Right lobe of liver (tissue), 6 donors: ENCODE data around the gene TOR3A. TPM values are rescaled to one million over a fixed set of nuclear protein-coding genes. Genes with fewer than 3 reads are reported as not detected.
"Not testable (repeated sequence)": the region's sequence is repeated elsewhere in the genome, so short reads cannot be mapped to it uniquely, and the experiment has no call there.

Experiments
- ATAC-seq, 4 donors: fragments of 200-7000 bp; cut with Tn5 transposase; one replicate each; pipeline ENCODE4 v1.9.1; 2020; ENCODE audit warnings: mild to moderate bottlenecking in 4 of 4, moderate library complexity in 4 of 4
- DNase-seq, 3 donors: peaks; one replicate each; pipeline ENCODE4 v3.0.0-alpha.2; 2020
- H3K27ac ChIP-seq, 3 donors: fragments of 200-600 bp; one replicate each; pipeline ENCODE4 v1.8.0; 2022
- H3K27me3 ChIP-seq, 2 donors: fragments of 200-600 bp; one replicate each; pipeline ENCODE4 v1.8.0; 2022
- H3K36me3 ChIP-seq, 4 donors: fragments of 200-600 bp; sonication (generic) in 1 of 4; one replicate each; pipeline versions ENCODE4 v1.5.1 to v1.8.0; 2017 to 2022; ENCODE audit warnings: control low read depth in 1 of 4
- H3K4me1 ChIP-seq, 4 donors: fragments of 200-600 bp; sonication (generic) in 1 of 4; one replicate each; pipeline versions ENCODE4 v1.5.1 to v1.8.0; 2017 to 2022; ENCODE audit warnings: control low read depth in 1 of 4
- H3K4me3 ChIP-seq, 3 donors: fragments of 200-600 bp; one replicate each; pipeline ENCODE4 v1.8.0; 2022
- H3K9me3 ChIP-seq, 4 donors: fragments of 200-600 bp; sonication (generic) in 1 of 4; one replicate each; pipeline versions ENCODE4 v1.5.1 to v1.8.0; 2017 to 2022; ENCODE audit warnings: control low read depth in 1 of 4
- CTCF ChIP-seq, 4 donors: fragments of 200-600 bp in 3 of 4; fragments of 450-650 bp in 1 of 4; IDR thresholded peaks; one replicate each; pipeline versions ENCODE4 v1.5.1 to v1.8.0; 2016 to 2022; ENCODE audit warnings: antibody characterized with exemption in 4 of 4, mild to moderate bottlenecking in 2 of 4
- POLR2A ChIP-seq: fragments of 450-650 bp; IDR thresholded peaks from one replicate; pipeline ENCODE4 v1.6.1; 2017; ENCODE audit warnings: antibody characterized with exemption, mild to moderate bottlenecking
- WGBS: methylation state at CpG from one replicate; pipeline ENCODE4 v1.1.6; 2018; ENCODE audit warnings: low coverage, low lambda C conversion rate; ENCODE audit not compliant: insufficient coverage; ENCODE audit errors: missing lambda C conversion rate; 5-methylcytosine and 5-hydroxymethylcytosine counted together
- intact Hi-C, 2 donors: fragments of 100-400 bp; cut with DNase I; formaldehyde crosslinking; loops; one replicate each; pipeline versions ENCODE4 v1.11.2 to v1.14.1; 2022
- total RNA-seq, 6 experiments: library from RNA; depleted of rRNA in 2 of 6; stranded (reverse); fragments of >200 nt in 2 of 6; fragmentation: NEBNext Ultra II Directional in 3 of 6; extraction: Animal tissue kit (Norgen Biotek cat#: 25700) in 3 of 6; gene quantifications; one replicate each; pipeline versions ENCODE4 v1.1.0 to v1.2.4, GENCODE V29; 2016 to 2023
- donor health status: DM: no; HTN: yes; CAD: no.
- donor health status: DM: no; HTN: no; CAD: no.
- donor health status: DM: no; HTN: no; CAD: no.
- donor health status: DM: no; HTN: yes; CAD: no.
- donor health status: DM: no; HTN: yes; CAD: no.

The TOR3A gene
- total RNA-seq, 6 experiments from 2014 or later: 4.7 to 52.8 (median 13.1) TPM

DNA sequence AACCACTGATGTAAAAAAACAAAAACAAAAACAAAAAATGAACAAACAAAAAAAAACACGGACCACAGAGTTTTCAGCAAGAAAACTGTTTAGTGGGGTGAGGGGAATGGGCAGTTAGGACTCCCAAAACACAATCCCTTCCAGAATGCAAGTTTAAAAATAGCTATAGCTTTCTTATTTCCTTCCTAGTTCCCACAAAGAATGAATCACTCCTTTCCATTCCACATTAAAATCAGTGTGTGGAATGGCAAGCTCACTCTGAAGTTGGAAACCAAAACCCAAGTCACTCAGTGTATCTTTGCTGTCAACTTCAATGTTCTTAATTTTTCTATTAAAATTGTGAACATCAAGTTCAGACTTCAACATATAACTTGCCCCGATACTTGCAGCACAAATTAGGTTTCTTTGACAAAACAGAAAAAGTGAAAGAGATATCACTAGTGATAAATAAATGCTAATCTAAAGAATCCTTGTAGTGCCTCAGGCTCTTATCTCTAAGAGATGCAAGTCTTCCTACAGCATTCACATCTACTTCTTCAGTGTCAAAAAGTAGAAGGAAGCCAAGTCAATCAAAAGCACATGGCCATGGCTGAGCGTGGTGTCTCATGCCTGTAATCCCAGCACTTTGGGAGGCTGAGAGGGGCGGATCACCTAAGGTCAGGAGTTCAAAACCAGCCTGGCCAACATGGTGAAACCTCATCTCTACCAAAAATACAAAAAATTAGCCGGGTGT lies 45.5 kb downstream of the TOR3A start:
- H3K4me3 ChIP-seq: no peak overlapping the region
- TF ChIP-seq CTCF (IDR thresholded peaks at IDR 0.05) (no peak), POLR2A (no peak)
- H3K4me1 ChIP-seq: peaks cover 0 to 35% (median 14%) of the 10 kb centered on the region in 4 donors
- H3K36me3 ChIP-seq: no peaks in the 10 kb centered on the region
- ATAC-seq: no peak
- 73% methylated on average over 5 of the region's 5 CpGs for WGBS
- no peaks in the 10 kb centered on the region for H3K9me3 ChIP-seq
- H3K27ac ChIP-seq: peak overlapping the region in 2 of 3 donors; percentile 36 to 45
- no peak for DNase-seq
- intact Hi-C loops: loop anchor here in 1 of 2 donors (10.0 kb wide), 1 partner anchor 57 kb away; no protein-coding TSS in a partner anchor
- no peaks in the 10 kb centered on the region for H3K27me3 ChIP-seq

DNA sequence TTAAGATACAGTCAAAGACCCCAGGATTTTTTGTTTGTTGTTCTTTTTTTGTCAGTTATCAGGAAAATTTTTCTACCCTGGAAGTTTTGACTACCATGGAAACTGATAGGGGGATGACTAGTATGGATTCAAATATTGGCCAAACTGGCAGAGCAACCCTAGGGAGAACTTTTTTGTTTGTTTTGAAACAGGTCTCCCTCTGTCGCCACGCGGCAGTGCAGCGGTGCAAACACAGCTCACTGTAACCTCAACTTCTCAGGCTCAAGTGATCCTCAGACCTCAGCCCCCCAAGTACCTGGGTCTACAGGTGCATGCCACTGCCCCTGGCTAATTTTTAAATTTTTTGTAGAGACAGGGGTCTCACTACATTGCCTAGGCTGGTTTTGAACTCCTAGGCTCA lies 46.6 kb downstream of the TOR3A start:
- H3K27ac ChIP-seq: peak overlapping the region; percentile 5 to 56 (median 52)
- ATAC-seq (peak; percentile 56 to 81 (median 63)), DNase-seq (peak in 1 of 3 donors; percentile 52)
- no peaks in the 10 kb centered on the region for H3K27me3 ChIP-seq
- no peak for TF ChIP-seq CTCF (IDR thresholded peaks at IDR 0.05)
- TF ChIP-seq POLR2A: no peak
- H3K9me3 ChIP-seq: no peaks in the 10 kb centered on the region
- no peak overlapping the region for H3K4me3 ChIP-seq
- 31% methylated on average over 4 of the region's 4 CpGs for WGBS
- intact Hi-C loops: loop anchor here in 1 of 2 donors (10.0 kb wide), 1 partner anchor 56 kb away; no protein-coding TSS in a partner anchor
- H3K4me1 ChIP-seq: peaks cover 0 to 35% (median 14%) of the 10 kb centered on the region in 4 donors
- no peaks in the 10 kb centered on the region for H3K36me3 ChIP-seq

DNA sequence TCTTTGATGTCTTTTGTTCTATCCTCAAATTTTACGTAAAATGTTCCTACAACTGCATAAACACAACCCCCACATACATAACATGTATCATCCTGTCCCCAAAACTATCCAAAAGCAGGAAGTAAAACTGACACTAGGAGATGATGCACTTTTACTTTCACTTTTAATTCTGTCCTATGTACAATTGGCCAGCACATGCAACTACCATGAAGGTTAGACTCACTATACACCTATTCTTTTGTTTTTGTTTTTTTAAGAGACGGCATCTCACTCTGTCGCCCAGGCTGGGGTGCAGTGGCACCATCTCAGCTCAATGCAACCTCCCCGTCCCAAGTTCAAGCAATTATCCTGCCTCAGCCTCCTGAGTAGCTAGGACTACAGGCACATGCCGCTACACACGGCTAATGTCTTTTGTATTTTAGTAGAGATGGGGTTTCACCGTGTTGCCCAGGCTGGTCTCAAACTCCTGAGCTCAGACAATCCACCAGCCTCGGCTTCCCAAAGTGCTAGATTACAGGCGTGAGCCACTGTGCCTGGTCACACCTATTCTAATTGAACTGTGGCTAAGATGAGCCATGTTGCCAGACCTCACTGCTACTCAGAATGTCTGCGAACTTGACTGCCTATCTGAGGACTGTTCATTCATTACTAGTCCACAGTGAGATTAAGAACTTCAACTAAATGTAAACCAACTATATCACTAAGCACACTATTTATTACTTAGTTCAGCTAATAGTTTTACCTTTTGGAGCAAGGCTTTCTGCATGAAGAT lies 48.0 kb downstream of the TOR3A start:
- peak overlapping the region; percentile 52 to 58 (median 56) for H3K27ac ChIP-seq
- H3K4me3 ChIP-seq: peak overlapping the region; percentile 0 to 22 (median 11)
- intact Hi-C loops: loop anchor here in 1 of 2 donors (10.0 kb wide), 1 partner anchor 55 kb away; no protein-coding TSS in a partner anchor
- TF ChIP-seq CTCF (IDR thresholded peaks at IDR 0.05) (no peak), POLR2A (no peak)
- H3K9me3 ChIP-seq: no peaks in the 10 kb centered on the region
- no peaks in the 10 kb centered on the region for H3K36me3 ChIP-seq
- no peaks in the 10 kb centered on the region for H3K27me3 ChIP-seq
- DNase-seq (no peak), ATAC-seq (peak; percentile 75 to 85 (median 78))
- WGBS: 40% methylated on average over 5 of the region's 10 CpGs
- peaks cover 0 to 35% (median 14%) of the 10 kb centered on the region in 4 donors for H3K4me1 ChIP-seq

- no CpG with 5 or more reads among the region's 27 CpGs for WGBS
- DNase-seq, H3K9me3 ChIP-seq, ATAC-seq, H3K36me3 ChIP-seq, H3K27me3 ChIP-seq, intact Hi-C loops, H3K4me3 ChIP-seq, H3K27ac ChIP-seq: not testable (repeated sequence)
- H3K4me1 ChIP-seq: peaks cover 0 to 17% (median 5%) of the 10 kb centered on the region in 4 donors
Measured at GRCh38 chr1:179135168-179135567, 53.3 kb downstream of the TOR3A start.

DNA sequence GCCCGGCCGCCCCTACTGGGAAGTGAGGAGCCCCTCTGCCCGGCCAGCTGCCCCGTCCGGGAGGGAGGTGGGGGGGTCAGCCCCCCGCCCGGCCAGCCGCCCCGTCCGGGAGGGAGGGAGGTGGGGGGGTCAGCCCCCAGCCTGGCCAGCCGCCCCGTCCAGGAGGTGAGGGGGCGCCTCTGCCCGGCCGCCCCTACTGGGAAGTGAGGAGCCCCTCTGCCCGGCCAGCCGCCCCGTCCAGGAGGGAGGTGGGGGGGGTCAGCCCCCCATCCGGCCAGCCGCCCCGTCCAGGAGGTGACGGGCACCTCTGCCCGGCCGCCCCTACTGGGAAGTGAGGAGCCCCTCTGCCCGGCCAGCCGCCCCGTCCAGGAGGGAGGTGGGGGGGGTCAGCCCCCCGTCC lies 53.8 kb downstream of the TOR3A start:
- 100% methylated on average over 1 of the region's 28 CpGs for WGBS
- H3K4me3 ChIP-seq, H3K9me3 ChIP-seq, H3K27ac ChIP-seq, intact Hi-C loops, ATAC-seq, DNase-seq, H3K36me3 ChIP-seq, H3K27me3 ChIP-seq: not testable (repeated sequence)
- peaks cover 0 to 11% (median 5%) of the 10 kb centered on the region in 4 donors for H3K4me1 ChIP-seq
